K562 (cell line): Measurements from ENCODE around the gene MPHOSPH9. TPM values are rescaled to one million over a fixed set of nuclear protein-coding genes. Genes with fewer than 3 reads are reported as not detected.

Experiments used
- ATAC-seq: fragments of 200-7000 bp; cut with Tn5 transposase; 3 replicates; pipeline ENCODE4 v1.9.1; 2020; ENCODE audit warnings: moderate library complexity
- BruUV-seq: library from RNA; stranded (reverse); fragments of 400-500 nt; replicated peaks from 2 replicates; lab custom pipeline; 2021; lab: Mats Ljungman, UMichigan
- CTCF ChIA-PET: fragments of 300-600 bp; formaldehyde crosslinking; extraction: SDS; loops from one replicate; lab custom pipeline; 2021; ENCODE audit warnings: low intra/inter-chr PET ratio; lab: Yijun Ruan, JAX
- POLR2A ChIA-PET: fragments of 300-600, 350-650 bp; sonication (Branson Sonifier 250); formaldehyde crosslinking; extraction: SDS; loops from one replicate; lab custom pipeline; 2021; ENCODE audit warnings: antibody characterized with exemption, inconsistent platforms; lab: Yijun Ruan, JAX
- DNase-seq, 4 experiments: peaks; one replicate each; pipeline versions ENCODE4 v3.0.0 to v3.0.0-alpha.2; 2011 to 2018; ENCODE audit warnings: low spot score in 3 of 4, mixed read lengths in 3 of 4; ENCODE audit errors: extremely low read depth in 1 of 4
- FAIRE-seq: peaks from 2 replicates; lab custom pipeline; 2011; peaks lifted over from hg19 to GRCh38; lab: Jason Lieb, UNC
- H2AFZ ChIP-seq: 2 replicates; pipeline ENCODE4 v1.6.0; 2011; ENCODE audit warnings: low read depth, low read length, control low read depth, inconsistent platforms
- H3K27ac ChIP-seq: fragments of 200-600 bp; 3 replicates; pipeline ENCODE4 v1.8.0; 2011; ENCODE audit warnings: low read depth, mild to moderate bottlenecking, control low read depth, inconsistent platforms, low read length, moderate library complexity, mixed read lengths; ENCODE audit errors: extremely low read depth
- H3K27me3 ChIP-seq, 2 experiments: fragments of 300-600 bp in 1 of 2; 2 replicates in 1 of 2; 3 replicates in 1 of 2; pipeline versions ENCODE4 v1.6.0 to v1.8.0; 2011; ENCODE audit warnings: inconsistent platforms in 2 of 2, low read length in 2 of 2, mild to moderate bottlenecking in 1 of 2, mixed read lengths in 1 of 2, moderate library complexity in 1 of 2; ENCODE audit not compliant: control insufficient read depth in 2 of 2, insufficient read depth in 2 of 2
- H3K36me3 ChIP-seq: fragments of 300-600 bp; 3 replicates; pipeline ENCODE4 v1.8.0; 2011; ENCODE audit warnings: mild to moderate bottlenecking, low read length, inconsistent platforms; ENCODE audit not compliant: control insufficient read depth, insufficient read depth
- H3K4me1 ChIP-seq, 2 experiments: fragments of 200-600 bp in 1 of 2; replicated peaks in 1 of 2; 2 replicates in 1 of 2; 3 replicates in 1 of 2; pipeline versions ENCODE4 v1.5.1 to v1.8.0; 2011; ENCODE audit warnings: inconsistent platforms in 2 of 2, low read length in 2 of 2, mild to moderate bottlenecking in 1 of 2, mixed read lengths in 1 of 2, moderate library complexity in 1 of 2; ENCODE audit not compliant: control insufficient read depth in 2 of 2, insufficient read depth in 2 of 2
- H3K4me2 ChIP-seq: 2 replicates; pipeline ENCODE4 v1.6.1; 2011; ENCODE audit warnings: low read length, control low read depth, inconsistent platforms, mixed read lengths; ENCODE audit not compliant: insufficient read depth
- H3K4me3 ChIP-seq: fragments of 200-600 bp; sonication (generic), shearing (Covaris generic); 2 replicates; pipeline ENCODE4 v1.5.1; 2016; ENCODE audit warnings: control low read depth, inconsistent platforms
- H3K79me2 ChIP-seq: fragments of 200-600 bp; 3 replicates; pipeline ENCODE4 v1.8.0; 2011; ENCODE audit warnings: low read length, inconsistent platforms; ENCODE audit not compliant: control insufficient read depth, insufficient read depth
- H3K9ac ChIP-seq, 2 experiments: 2 replicates each; pipeline versions ENCODE4 v1.6.0 to v1.6.1; 2011; ENCODE audit warnings: low read depth in 2 of 2, low read length in 2 of 2, control low read depth in 1 of 2, inconsistent platforms in 1 of 2, mild to moderate bottlenecking in 1 of 2, mixed read lengths in 1 of 2; ENCODE audit not compliant: insufficient read depth in 1 of 2
- H3K9me1 ChIP-seq: one replicate; pipeline ENCODE4 v1.6.0; 2011; ENCODE audit warnings: inconsistent platforms, mild to moderate bottlenecking, low read length, moderate library complexity; ENCODE audit not compliant: control insufficient read depth, insufficient read depth
- H3K9me3 ChIP-seq: replicated peaks from 2 replicates; pipeline ENCODE4 v1.5.1; 2011; ENCODE audit warnings: low read depth, low read length, inconsistent platforms; ENCODE audit not compliant: control insufficient read depth, insufficient read depth
- H4K20me1 ChIP-seq: replicated peaks from 2 replicates; pipeline ENCODE4 v1.6.1; 2011; ENCODE audit warnings: low read length, inconsistent platforms, mixed read lengths; ENCODE audit not compliant: control insufficient read depth, insufficient read depth
- CREB1 ChIP-seq, 2 experiments: sonication (generic) in 1 of 2; formaldehyde crosslinking in 1 of 2; IDR thresholded peaks; 2 replicates each; pipeline versions ENCODE4 v1.6.1 to v1.8.0; 2012 to 2022; ENCODE audit warnings: inconsistent platforms in 1 of 2, mild to moderate bottlenecking in 1 of 2, missing genetic modification reagents in 1 of 2, moderate library complexity in 1 of 2
- EWSR1 ChIP-seq: fragments of 450-650 bp; IDR thresholded peaks from 2 replicates; pipeline ENCODE4 v1.6.1; 2018; ENCODE audit warnings: borderline replicate concordance, mild to moderate bottlenecking, low read depth, moderate library complexity; ENCODE audit not compliant: partially characterized antibody
- GABPA ChIP-seq: fragments of 200-800 bp; sonication (Bioruptor generic); conservative IDR thresholded peaks from 2 replicates; pipeline ENCODE4 v1.6.1; 2016; ENCODE audit warnings: low read depth, missing genetic modification characterization, missing compliant biosample characterization
- MCM3 ChIP-seq: fragments of 450-650 bp; IDR thresholded peaks from 2 replicates; pipeline ENCODE4 v1.6.1; 2016
- MYC ChIP-seq, 2 experiments: fragments of 250-450 bp in 1 of 2; sonication (Bioruptor Pico) in 1 of 2; IDR thresholded peaks; 2 replicates each; pipeline versions ENCODE4 v1.5.1 to v1.6.1; 2012 to 2021; ENCODE audit warnings: low read depth in 2 of 2, borderline replicate concordance in 1 of 2, improper control_type of control experiment in 1 of 2, low read length in 1 of 2, mild to moderate bottlenecking in 1 of 2, moderate library complexity in 1 of 2
- POU5F1 ChIP-seq: fragments of 150-350 bp; IDR thresholded peaks from 2 replicates; pipeline ENCODE4 v1.6.1; 2014; ENCODE audit warnings: borderline replicate concordance, low read length, low read depth, mild to moderate bottlenecking; ENCODE audit not compliant: partially characterized antibody
- PTBP1 ChIP-seq: fragments of 200-400 bp; formaldehyde crosslinking; IDR thresholded peaks from 2 replicates; pipeline ENCODE4 v1.6.1; 2017; ENCODE audit warnings: low read depth, low read length
- SNIP1 ChIP-seq: fragments of 450-650 bp; IDR thresholded peaks from 2 replicates; pipeline ENCODE4 v1.7.1; 2017; ENCODE audit warnings: low read depth, mild to moderate bottlenecking
- SREBF2 ChIP-seq: sonication (generic); formaldehyde crosslinking; IDR thresholded peaks from 2 replicates; pipeline ENCODE4 v1.4.0; 2020; ENCODE audit warnings: mild to moderate bottlenecking, missing genetic modification reagents
- THRAP3 ChIP-seq: fragments of 450-650 bp; IDR thresholded peaks from 2 replicates; pipeline ENCODE4 v1.6.1; 2016; ENCODE audit warnings: mild to moderate bottlenecking, inconsistent platforms, borderline replicate concordance
- WHSC1 ChIP-seq: IDR thresholded peaks from one replicate; pipeline ENCODE4 v1.6.1; 2012; ENCODE audit warnings: low read length, control low read depth, inconsistent platforms
- ZNF507 ChIP-seq: conservative IDR thresholded peaks from 2 replicates; pipeline ENCODE4 v1.6.1; 2017; ENCODE audit warnings: missing genetic modification characterization, missing compliant biosample characterization
- ZNF551 ChIP-seq: fragments of 250-450 bp; sonication (Bioruptor Pico); IDR thresholded peaks from 2 replicates; pipeline ENCODE4 v1.5.0; 2021; ENCODE audit warnings: mild to moderate bottlenecking, moderate library complexity
- ZNF584 ChIP-seq: fragments of 200-800 bp; sonication (Bioruptor generic); IDR thresholded peaks from 2 replicates; pipeline ENCODE4 v1.6.1; 2016; ENCODE audit warnings: low read depth, mild to moderate bottlenecking, missing genetic modification characterization, missing compliant biosample characterization
- ZZZ3 ChIP-seq: fragments of 450-650 bp; IDR thresholded peaks from 2 replicates; pipeline ENCODE4 v1.6.1; 2016; ENCODE audit warnings: antibody characterized with exemption, mild to moderate bottlenecking, moderate library complexity
- WGBS: fragments of 100-300 bp; shearing (Covaris generic); methylation state at CpG from one replicate; pipeline ENCODE4 v1.1.6; 2016; ENCODE audit warnings: low coverage, mixed read lengths; ENCODE audit not compliant: insufficient coverage; ENCODE audit errors: missing lambda C conversion rate; 5-methylcytosine and 5-hydroxymethylcytosine counted together
- in situ Hi-C: fragments of 300-500 bp; cut with MboI; formaldehyde crosslinking; loops from 4 replicates; pipeline ENCODE4 v1.15.0; 2018; ENCODE audit warnings: inconsistent platforms, mixed read lengths
- intact Hi-C: fragments of 100-400 bp; cut with micrococcal nuclease; formaldehyde crosslinking; loops from 2 replicates; pipeline ENCODE4 v1.14.2; 2022
- polyA plus RNA-seq, 8 experiments: library from polyadenylated mRNA; depleted of rRNA in 4 of 8; stranded (reverse) in 5 of 8; unstranded in 3 of 8; fragments of >200 nt; fragmentation: Nextera tagmentation in 2 of 8; fragmentation: Illumina TruSeq in 1 of 8; extraction: Ambion mirVana in 2 of 8; extraction: Trizol in 1 of 8; gene quantifications; 2 replicates each; pipeline versions ENCODE4 v1.2.1 to v1.2.3, GENCODE V29; 2011 to 2014; ENCODE audit warnings: inconsistent platforms in 1 of 8, missing spikeins in 1 of 8
- total RNA-seq, 7 experiments: library from RNA; depleted of rRNA in 6 of 7; stranded (reverse); fragments of >200 nt in 6 of 7; fragmentation: Illumina TruSeq in 2 of 7; extraction: Trizol in 2 of 7; gene quantifications; 2 replicates each; pipeline versions ENCODE4 v1.2.1 to v1.2.3, GENCODE V29; 2011 to 2021; ENCODE audit warnings: low replicate concordance in 1 of 7
- TF ChIP-seq, protein P1 (sequence below): fragments of 200-400 bp; formaldehyde crosslinking; IDR thresholded peaks from 2 replicates; pipeline ENCODE4 v1.6.1; 2017; ENCODE audit warnings: mild to moderate bottlenecking, low read depth, low read length, moderate library complexity

The MPHOSPH9 gene
- total and polyA plus RNA-seq, 9 of the 15 experiments (the other 6 are each of a cell fraction or from before 2014, with no cell fraction given), result 14.2 to 103 (median 54.5) TPM

- no peak for TF ChIP-seq THRAP3
- no peak for TF ChIP-seq MCM3
- TF ChIP-seq ZNF551 (CRISPR knock-in tag), result no peak
These were observed 112.3 kb downstream of the MPHOSPH9 start (continued) for GRCh38 chr12:123120452-123121166.

GRCh38 chr12:123119808-123120207, 113.1 kb downstream of the MPHOSPH9 start:
- POLR2A ChIA-PET, result interaction anchor here (0.6 to 1.9 kb wide), 4 partner anchors 10 to 30 kb away, joined by 3 to 7 read pairs (median 3); no protein-coding TSS in a partner anchor
- Histone ChIP-seq H3K4me1 (peaks cover 0 to 6% of the 10 kb centered on the region in 2 experiments; a peak in 2 of 5 replicates), H3K9me3 (no peaks in the 10 kb centered on the region), H3K4me3 (no peak overlapping the region), H3K4me2 (no peak overlapping the region), H3K9ac (no peak overlapping the region), H3K27ac (no peak overlapping the region), H3K36me3 (no peaks in the 10 kb centered on the region), H3K9me1 (no peaks in the 10 kb centered on the region), H3K79me2 (no peaks in the 10 kb centered on the region), H3K27me3 (no peaks in the 10 kb centered on the region), H2AFZ (no peak overlapping the region), H4K20me1 (0 out of 2 replicates have a peak, but pooled peaks cover 3% of the 10 kb centered on the region)
- no TSS peak for BruUV-seq
- FAIRE-seq, result no peak
- in situ Hi-C loops (no loop called here), intact Hi-C loops (no loop called here)
- CTCF ChIA-PET, result no interaction called here
- WGBS, result 72% methylated on average over 7 of the region's 7 CpGs
- DNase-seq, result no peak
- ATAC-seq, result no peak
- no peak for TF ChIP-seq CREB1 (IDR thresholded peaks at IDR 0.05)
- TF ChIP-seq CREB1 (CRISPR knock-in tag; IDR thresholded peaks at IDR 0.05), result no peak
- no peak for TF ChIP-seq EWSR1
- TF ChIP-seq WHSC1, result no peak
- TF ChIP-seq MYC (IDR thresholded peaks at IDR 0.05; ENCODE audit: low read depth, low read length), result no peak
- no peak for TF ChIP-seq MYC (CRISPR knock-in tag; IDR thresholded peaks at IDR 0.05; ENCODE audit: borderline replicate concordance, low read depth)
- TF ChIP-seq, protein P1, sequence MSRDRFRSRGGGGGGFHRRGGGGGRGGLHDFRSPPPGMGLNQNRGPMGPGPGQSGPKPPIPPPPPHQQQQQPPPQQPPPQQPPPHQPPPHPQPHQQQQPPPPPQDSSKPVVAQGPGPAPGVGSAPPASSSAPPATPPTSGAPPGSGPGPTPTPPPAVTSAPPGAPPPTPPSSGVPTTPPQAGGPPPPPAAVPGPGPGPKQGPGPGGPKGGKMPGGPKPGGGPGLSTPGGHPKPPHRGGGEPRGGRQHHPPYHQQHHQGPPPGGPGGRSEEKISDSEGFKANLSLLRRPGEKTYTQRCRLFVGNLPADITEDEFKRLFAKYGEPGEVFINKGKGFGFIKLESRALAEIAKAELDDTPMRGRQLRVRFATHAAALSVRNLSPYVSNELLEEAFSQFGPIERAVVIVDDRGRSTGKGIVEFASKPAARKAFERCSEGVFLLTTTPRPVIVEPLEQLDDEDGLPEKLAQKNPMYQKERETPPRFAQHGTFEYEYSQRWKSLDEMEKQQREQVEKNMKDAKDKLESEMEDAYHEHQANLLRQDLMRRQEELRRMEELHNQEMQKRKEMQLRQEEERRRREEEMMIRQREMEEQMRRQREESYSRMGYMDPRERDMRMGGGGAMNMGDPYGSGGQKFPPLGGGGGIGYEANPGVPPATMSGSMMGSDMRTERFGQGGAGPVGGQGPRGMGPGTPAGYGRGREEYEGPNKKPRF, result no peak
- TF ChIP-seq ZNF507 (tag), result no peak
- TF ChIP-seq GABPA, result no peak
- no peak for TF ChIP-seq PTBP1
- TF ChIP-seq POU5F1, result no peak
- TF ChIP-seq ZZZ3, result no peak
- TF ChIP-seq SNIP1, result no peak
- TF ChIP-seq ZNF584, result no peak
- no peak for TF ChIP-seq SREBF2 (CRISPR knock-in tag)
